Esophagus muscularis mucosa (tissue), 4 donors: ENCODE data around the gene TBPL1. TPM values are rescaled to one million over a fixed set of nuclear protein-coding genes. Genes with fewer than 3 reads are reported as not detected.

ENCODE experiments used
- DNase-seq: peaks from one replicate; pipeline ENCODE4 v3.0.0-alpha.2; 2017; ENCODE audit errors: extremely low spot score
- H3K27ac ChIP-seq, 4 donors: fragments of 200-600 bp; sonication (generic); replicated peaks in 1 of 4; 1 replicate in 3 of 4; 2 replicates in 1 of 4; pipeline ENCODE4 v1.5.1; 2016 to 2019; ENCODE audit warnings: mild to moderate bottlenecking in 1 of 4
- H3K27me3 ChIP-seq, 4 donors: fragments of 200-600 bp; sonication (generic); one replicate each; pipeline versions ENCODE4 v1.5.1 to v1.6.0; 2016 to 2019
- H3K36me3 ChIP-seq, 4 donors: fragments of 200-600 bp; sonication (generic); one replicate each; pipeline ENCODE4 v1.5.1; 2016 to 2019
- H3K4me1 ChIP-seq, 4 donors: fragments of 200-600 bp; sonication (generic); one replicate each; pipeline ENCODE4 v1.5.1; 2016 to 2019
- H3K4me3 ChIP-seq, 4 donors: fragments of 200-600 bp; sonication (generic); 1 replicate in 2 of 4; 2 replicates in 2 of 4; pipeline ENCODE4 v1.5.1; 2016 to 2019; ENCODE audit warnings: mild to moderate bottlenecking in 4 of 4, moderate library complexity in 1 of 4
- H3K9me3 ChIP-seq, 4 donors: fragments of 200-600 bp; sonication (generic); 1 replicate in 3 of 4; 2 replicates in 1 of 4; pipeline ENCODE4 v1.5.1; 2016 to 2019
- CTCF ChIP-seq, 3 experiments: fragments of 200-600 bp in 2 of 3; fragments of 450-650 bp in 1 of 3; sonication (generic) in 2 of 3; IDR thresholded peaks; one replicate each; pipeline ENCODE4 v1.5.1; 2017 to 2019; ENCODE audit warnings: antibody characterized with exemption in 3 of 3, mild to moderate bottlenecking in 2 of 3, moderate library complexity in 1 of 3
- EP300 ChIP-seq: sonication (generic); formaldehyde crosslinking; IDR thresholded peaks from one replicate; pipeline ENCODE4 v1.6.1; 2017; ENCODE audit warnings: antibody characterized with exemption
- POLR2A ChIP-seq: fragments of 450-650 bp; IDR thresholded peaks from one replicate; pipeline ENCODE4 v1.6.1; 2017; ENCODE audit warnings: antibody characterized with exemption, moderate library complexity, mild to moderate bottlenecking, low read depth
- POLR2AphosphoS5 ChIP-seq, 2 donors: sonication (generic); formaldehyde crosslinking; IDR thresholded peaks; one replicate each; pipeline ENCODE4 v1.6.1; 2017; ENCODE audit warnings: antibody characterized with exemption in 2 of 2
- WGBS: methylation state at CpG from one replicate; pipeline ENCODE4 v1.1.5; 2018; 5-methylcytosine and 5-hydroxymethylcytosine counted together
- intact Hi-C: fragments of 100-400 bp; cut with DNase I; formaldehyde crosslinking; loops from one replicate; pipeline ENCODE4 v1.15.1; 2023
- total RNA-seq, 4 donors: library from RNA; depleted of rRNA; stranded (reverse); fragments of >200 nt; gene quantifications; one replicate each; pipeline versions ENCODE4 v1.1.0 to v1.2.1, GENCODE V29; 2016

The TBPL1 gene
- total RNA-seq, 4 donors from 2014 or later = 8.8 to 23.4 (median 17.8) TPM

GRCh38 chr6:133958791-133959190 is 5.8 kb downstream of the TBPL1 start:
- Histone ChIP-seq H3K27ac (no peak overlapping the region), H3K4me3 (no peak overlapping the region), H3K9me3 (no peaks in the 10 kb centered on the region), H3K36me3 (no peaks in the 10 kb centered on the region), H3K4me1 (peaks cover 17 to 46% (median 45%) of the 10 kb centered on the region in 4 donors), H3K27me3 (no peaks in the 10 kb centered on the region)
- intact Hi-C loops = no loop called here
- no peak for TF ChIP-seq POLR2A
- no peak for TF ChIP-seq POLR2AphosphoS5 (IDR thresholded peaks at IDR 0.05)
- no peak for TF ChIP-seq EP300
- no peak for TF ChIP-seq CTCF (IDR thresholded peaks at IDR 0.05)
- WGBS = 94% methylated on average over 3 of the region's 3 CpGs
- no peak for DNase-seq

GRCh38 chr6:133959667-133960368 is 6.8 kb downstream of the TBPL1 start:
- no peaks in the 10 kb centered on the region for H3K36me3 ChIP-seq
- H3K9me3 ChIP-seq = no peaks in the 10 kb centered on the region
- no peak overlapping the region for H3K4me3 ChIP-seq
- H3K27me3 ChIP-seq = no peaks in the 10 kb centered on the region
- TF ChIP-seq POLR2AphosphoS5 (IDR thresholded peaks at IDR 0.05) = no peak
- no peak for TF ChIP-seq CTCF (IDR thresholded peaks at IDR 0.05)
- no peak for TF ChIP-seq POLR2A
- TF ChIP-seq EP300 = no peak
- intact Hi-C loops = no loop called here
- WGBS = 89% methylated on average over 4 of the region's 4 CpGs
- H3K27ac ChIP-seq = no peak overlapping the region
- no peak for DNase-seq
- H3K4me1 ChIP-seq = peaks cover 7 to 36% (median 34%) of the 10 kb centered on the region in 4 donors

GRCh38 chr6:133961831-133962230 is 8.8 kb downstream of the TBPL1 start:
- Histone ChIP-seq H3K27ac (no peak overlapping the region), H3K9me3 (no peaks in the 10 kb centered on the region), H3K27me3 (no peaks in the 10 kb centered on the region), H3K4me3 (no peak overlapping the region), H3K4me1 (peaks cover 0 to 36% (median 30%) of the 10 kb centered on the region in 4 donors), H3K36me3 (no peaks in the 10 kb centered on the region)
- DNase-seq = no peak
- TF ChIP-seq EP300 (no peak), CTCF (IDR thresholded peaks at IDR 0.05) (no peak), POLR2A (no peak), POLR2AphosphoS5 (IDR thresholded peaks at IDR 0.05) (no peak)
- intact Hi-C loops = no loop called here
- WGBS = 97% methylated on average over 7 of the region's 7 CpGs

- Histone ChIP-seq H3K4me1 (peaks cover 0 to 29% (median 15%) of the 10 kb centered on the region in 4 donors), H3K4me3 (no peak overlapping the region), H3K27me3 (no peaks in the 10 kb centered on the region), H3K36me3 (no peaks in the 10 kb centered on the region), H3K27ac (no peak overlapping the region), H3K9me3 (no peaks in the 10 kb centered on the region)
- intact Hi-C loops = no loop called here
- WGBS = 83% methylated on average over 1 of the region's 1 CpG
- no peak for DNase-seq
- TF ChIP-seq POLR2A = no peak
- no peak for TF ChIP-seq CTCF (IDR thresholded peaks at IDR 0.05)
- no peak for TF ChIP-seq EP300
- TF ChIP-seq POLR2AphosphoS5 (IDR thresholded peaks at IDR 0.05) = no peak
Observed at GRCh38 chr6:133964052-133964451, 11.0 kb downstream of the TBPL1 start.

GRCh38 chr6:133964702-133965101 is 11.7 kb downstream of the TBPL1 start:
- WGBS = 96% methylated on average over 4 of the region's 4 CpGs
- Histone ChIP-seq H3K36me3 (no peaks in the 10 kb centered on the region), H3K9me3 (no peaks in the 10 kb centered on the region), H3K27me3 (no peaks in the 10 kb centered on the region), H3K4me3 (no peak overlapping the region), H3K4me1 (peaks cover 5 to 27% (median 15%) of the 10 kb centered on the region in 4 donors), H3K27ac (no peak overlapping the region)
- TF ChIP-seq POLR2A = no peak
- TF ChIP-seq POLR2AphosphoS5 (IDR thresholded peaks at IDR 0.05) = no peak
- TF ChIP-seq CTCF (IDR thresholded peaks at IDR 0.05) = no peak
- TF ChIP-seq EP300 = no peak
- intact Hi-C loops = loop anchor here (5.0 kb wide), 1 partner anchor 32 kb away; no protein-coding TSS in a partner anchor
- no peak for DNase-seq
